ENCODE data around the gene MYOT. TPM values are rescaled to one million over a fixed set of nuclear protein-coding genes. Genes with fewer than 3 reads are reported as not detected.
A peak's percentile ranks its signal among the peaks of the same experiment; 100 is the strongest.

The MYOT gene
- total and polyA plus RNA-seq, 9 donors, result 0.23 to 2.2 (median 1.1) TPM; not detected in 2

DNA sequence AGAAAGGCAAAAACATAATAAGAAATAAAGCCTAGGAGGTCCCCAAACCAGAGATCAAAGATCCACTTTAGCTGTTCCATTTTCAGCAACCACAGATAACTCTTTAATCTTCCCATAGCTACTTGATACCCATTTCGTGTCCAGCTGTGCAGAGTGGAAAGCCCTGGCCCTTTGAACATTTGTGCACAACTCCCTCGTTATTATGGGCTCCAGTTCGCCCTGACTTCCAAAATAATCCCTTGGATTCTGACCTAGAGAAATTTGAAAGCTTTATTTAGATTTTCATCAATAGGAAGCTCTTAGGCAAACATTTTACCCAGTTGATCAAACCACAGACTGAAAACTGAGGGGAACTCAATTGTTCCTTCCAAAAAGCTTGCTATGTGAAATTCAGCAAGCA lies 4.8 kb downstream of the MYOT start:
- H3K4me1 ChIP-seq (ENCODE audit: insufficient read depth), result no peaks in the 10 kb centered on the region
- no peaks in the 10 kb centered on the region for H3K9me3 ChIP-seq
- no peaks in the 10 kb centered on the region for H3K27me3 ChIP-seq
- WGBS, 3 donors, result 74 to 86% (median 76%) methylated on average over 3 of the region's 3 CpGs
- DNase-seq, result no peak
- no peak overlapping the region for H3K27ac ChIP-seq
- no peaks in the 10 kb centered on the region for H3K36me3 ChIP-seq
- H3K4me3 ChIP-seq, result no peak overlapping the region
- intact Hi-C loops (cut with DNase I), result no loop called here
- no peak for TF ChIP-seq CTCF (IDR thresholded peaks at IDR 0.05)
- no peak for TF ChIP-seq POLR2A (IDR thresholded peaks at IDR 0.05)
- TF ChIP-seq EP300 (IDR thresholded peaks at IDR 0.05), result no peak

- intact Hi-C loops (cut with DNase I), result no loop called here
- Histone ChIP-seq H3K9me3 (no peaks in the 10 kb centered on the region), H3K4me1 (ENCODE audit: insufficient read depth) (no peaks in the 10 kb centered on the region), H3K27me3 (no peaks in the 10 kb centered on the region), H3K4me3 (no peak overlapping the region), H3K27ac (no peak overlapping the region), H3K36me3 (no peaks in the 10 kb centered on the region)
- TF ChIP-seq POLR2A (IDR thresholded peaks at IDR 0.05) (no peak), CTCF (IDR thresholded peaks at IDR 0.05) (no peak), EP300 (IDR thresholded peaks at IDR 0.05) (no peak)
- no peak for DNase-seq
Observed at GRCh38 chr5:137876101-137876500, 8.4 kb downstream of the MYOT start.

- TF ChIP-seq CTCF (IDR thresholded peaks at IDR 0.05) (no peak), POLR2A (IDR thresholded peaks at IDR 0.05) (no peak), EP300 (IDR thresholded peaks at IDR 0.05) (no peak)
- Histone ChIP-seq H3K27me3 (no peaks in the 10 kb centered on the region), H3K4me3 (no peak overlapping the region), H3K4me1 (ENCODE audit: insufficient read depth) (no peaks in the 10 kb centered on the region), H3K27ac (no peak overlapping the region), H3K36me3 (no peaks in the 10 kb centered on the region), H3K9me3 (no peaks in the 10 kb centered on the region)
- WGBS, 3 donors, result 75 to 91% (median 80%) methylated on average over 1 of the region's 1 CpG
- DNase-seq, result no peak
- intact Hi-C loops (cut with DNase I), result no loop called here
Observed at GRCh38 chr5:137880313-137880712, 12.7 kb downstream of the MYOT start.

GRCh38 chr5:137887831-137888230 lies 20.2 kb downstream of the MYOT start:
- intact Hi-C loops (cut with DNase I), result no loop called here

More at GRCh38 chr5:137887831-137888230, 20.2 kb downstream of the MYOT start:
- Histone ChIP-seq H3K36me3 (no peaks in the 10 kb centered on the region), H3K9me3 (no peaks in the 10 kb centered on the region), H3K27me3 (no peaks in the 10 kb centered on the region), H3K4me3 (no peak overlapping the region), H3K4me1 (ENCODE audit: insufficient read depth) (peaks cover 7% of the 10 kb centered on the region), H3K27ac (peak overlapping the region in 1 of 2 donors; percentile 89)
- 86 to 92% (median 87%) methylated on average over 2 of the region's 2 CpGs for WGBS, 3 donors
- no peak for DNase-seq
- TF ChIP-seq POLR2A (IDR thresholded peaks at IDR 0.05) (no peak), CTCF (IDR thresholded peaks at IDR 0.05) (no peak)

Data from ovary (tissue), 9 donors.